OCI-LY1 (cell line): ENCODE results near the gene KCTD1.

Experiments used
- EZH2 ChIP-seq: fragments of 200-600 bp; sonication (generic), shearing (Covaris generic); IDR thresholded peaks from 2 replicates; pipeline ENCODE4 v1.8.0; 2017; ENCODE audit warnings: borderline replicate concordance, mixed run types, mild to moderate bottlenecking, antibody characterized with exemption, low read length, moderate library complexity, mixed read lengths
- TF ChIP-seq, protein P1 (sequence below): fragments of 200-600 bp; sonication (generic), shearing (Covaris generic); IDR thresholded peaks from 2 replicates; pipeline ENCODE4 v1.5.1; 2017; ENCODE audit warnings: mild to moderate bottlenecking, antibody characterized with exemption, low read length, moderate library complexity, mixed read lengths

DNA sequence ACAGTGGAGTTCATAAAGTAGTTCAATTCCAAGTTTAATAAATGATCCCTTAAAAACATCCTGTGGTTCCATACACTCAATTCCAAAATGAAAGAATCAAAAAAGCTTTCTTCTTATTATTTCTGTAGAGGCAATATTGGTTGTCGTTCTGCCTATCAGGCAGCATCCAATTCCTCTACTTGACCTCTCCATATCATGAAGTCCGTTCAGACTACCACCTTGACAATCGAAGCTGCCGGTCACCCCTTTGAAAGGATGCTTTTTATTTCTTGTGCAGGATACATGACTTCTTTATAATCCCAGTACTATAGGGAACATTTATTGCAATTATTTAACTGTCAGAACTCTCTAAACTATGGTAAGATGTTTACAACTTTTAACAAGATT is 3.3 kb upstream of the KCTD1 start:
- TF ChIP-seq, protein P1, sequence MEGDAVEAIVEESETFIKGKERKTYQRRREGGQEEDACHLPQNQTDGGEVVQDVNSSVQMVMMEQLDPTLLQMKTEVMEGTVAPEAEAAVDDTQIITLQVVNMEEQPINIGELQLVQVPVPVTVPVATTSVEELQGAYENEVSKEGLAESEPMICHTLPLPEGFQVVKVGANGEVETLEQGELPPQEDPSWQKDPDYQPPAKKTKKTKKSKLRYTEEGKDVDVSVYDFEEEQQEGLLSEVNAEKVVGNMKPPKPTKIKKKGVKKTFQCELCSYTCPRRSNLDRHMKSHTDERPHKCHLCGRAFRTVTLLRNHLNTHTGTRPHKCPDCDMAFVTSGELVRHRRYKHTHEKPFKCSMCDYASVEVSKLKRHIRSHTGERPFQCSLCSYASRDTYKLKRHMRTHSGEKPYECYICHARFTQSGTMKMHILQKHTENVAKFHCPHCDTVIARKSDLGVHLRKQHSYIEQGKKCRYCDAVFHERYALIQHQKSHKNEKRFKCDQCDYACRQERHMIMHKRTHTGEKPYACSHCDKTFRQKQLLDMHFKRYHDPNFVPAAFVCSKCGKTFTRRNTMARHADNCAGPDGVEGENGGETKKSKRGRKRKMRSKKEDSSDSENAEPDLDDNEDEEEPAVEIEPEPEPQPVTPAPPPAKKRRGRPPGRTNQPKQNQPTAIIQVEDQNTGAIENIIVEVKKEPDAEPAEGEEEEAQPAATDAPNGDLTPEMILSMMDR = no peak
- TF ChIP-seq EZH2 = no peak
